NK-92 (cell line): Measurements from ENCODE around the gene PLK1.
"Not testable (repeated sequence)": the region's sequence is repeated elsewhere in the genome, so short reads cannot be mapped to it uniquely, and the experiment has no call there.

Experiments
- DNase-seq: peaks from one replicate; lab custom pipeline; 2025; ENCODE audit not compliant: unreplicated experiment; lab: John Stamatoyannopoulos, UW

Gene PLK1

DNA sequence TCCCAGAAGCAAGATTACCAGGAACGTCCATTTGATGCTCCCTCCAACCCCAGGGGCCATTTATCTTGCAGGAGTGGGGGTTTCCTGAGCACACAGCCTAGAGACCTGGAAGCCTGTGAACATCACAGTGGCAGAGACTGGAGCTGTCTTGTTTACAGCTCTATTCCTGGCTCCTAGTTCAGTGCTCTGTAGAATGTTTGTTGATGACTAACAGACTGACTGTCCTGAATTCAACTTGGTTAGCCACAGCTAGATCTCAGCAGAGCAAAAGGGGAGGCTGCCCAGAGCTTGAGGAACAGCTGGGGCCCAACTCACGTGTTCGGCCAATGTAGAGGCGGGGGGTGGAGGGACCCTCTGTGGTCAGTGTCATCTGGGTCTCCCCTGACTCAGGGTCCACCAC, 27.8 kb downstream of the PLK1 start:
- no peak for DNase-seq

DNA sequence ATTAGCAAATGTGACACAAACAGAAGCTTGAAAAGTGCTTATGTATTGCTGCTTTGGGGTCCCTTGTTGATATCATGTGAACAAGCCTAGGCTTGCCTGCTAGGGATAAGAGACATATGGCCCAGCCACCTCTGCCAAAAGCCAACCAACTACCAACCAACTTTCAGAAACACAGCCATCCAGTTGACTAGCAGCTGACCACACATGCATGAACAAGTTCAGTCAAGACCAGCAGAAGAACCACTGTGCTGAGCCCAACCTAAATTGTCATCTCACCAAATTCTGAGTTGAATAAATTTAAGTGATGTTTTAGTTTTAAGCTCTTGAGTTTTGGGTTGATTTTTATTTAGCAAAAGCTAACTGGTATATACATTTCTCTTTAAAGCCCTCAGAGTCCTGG, 30.8 kb downstream of the PLK1 start:
- DNase-seq, result no peak

DNA sequence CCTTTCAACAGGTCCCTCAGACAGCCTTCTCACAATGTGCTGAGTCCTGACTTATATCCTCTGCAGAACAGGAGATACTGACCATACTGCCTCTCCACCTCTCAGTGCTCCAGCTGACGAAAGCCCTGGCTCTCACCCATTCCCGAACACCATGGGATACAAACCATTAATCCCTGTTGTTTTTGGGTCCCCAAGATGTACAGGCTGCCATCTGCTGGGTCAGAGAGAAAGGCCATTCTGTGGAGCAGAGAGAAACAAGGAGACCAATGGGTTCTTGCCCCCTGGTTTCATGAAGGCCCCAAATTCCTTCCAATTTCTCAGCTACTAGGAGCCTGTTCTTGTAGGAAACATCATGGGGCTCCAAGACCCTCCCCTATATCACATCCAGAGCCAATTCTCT, 31.3 kb downstream of the PLK1 start:
- DNase-seq, result no peak

DNA sequence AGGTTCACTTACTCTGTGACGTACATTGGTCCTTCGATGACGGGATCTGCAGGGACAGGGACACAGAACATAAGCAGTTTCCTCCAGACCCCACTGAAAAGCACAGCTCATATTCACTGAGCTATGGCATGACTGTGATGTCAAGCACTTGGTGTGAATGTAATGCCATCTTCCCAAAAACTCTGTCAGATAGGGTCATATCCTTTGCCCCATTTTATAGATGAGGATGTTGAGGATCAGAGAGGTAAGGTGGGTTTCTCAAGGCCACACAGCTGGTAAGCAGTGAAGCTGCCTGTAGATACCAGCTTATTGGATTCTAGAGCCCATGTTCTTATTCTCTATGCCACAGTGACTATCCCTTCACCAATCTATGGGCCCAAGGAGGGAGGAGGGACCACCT, 31.8 kb downstream of the PLK1 start:
- DNase-seq, result no peak

DNA sequence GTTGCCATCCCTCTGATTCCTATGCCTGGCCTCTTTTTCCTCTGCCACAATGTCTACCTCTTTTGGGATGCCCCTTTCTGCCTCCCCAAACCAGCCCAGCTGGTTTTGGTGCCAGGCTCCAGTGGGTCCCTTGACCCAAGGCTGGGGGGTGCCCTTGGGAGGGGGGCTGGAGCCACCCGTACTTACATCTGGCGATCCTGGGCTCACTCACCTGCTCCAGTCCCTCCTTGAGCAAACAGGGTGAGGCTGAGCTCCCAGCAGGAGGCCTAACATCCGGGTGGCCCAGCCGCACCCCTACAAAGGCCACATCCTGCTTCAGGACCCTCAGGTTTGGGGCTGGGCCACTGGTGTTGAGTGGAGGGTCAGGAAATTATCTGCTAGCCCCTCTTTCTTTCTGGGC, 33.1 kb downstream of the PLK1 start:
- no peak for DNase-seq

DNA sequence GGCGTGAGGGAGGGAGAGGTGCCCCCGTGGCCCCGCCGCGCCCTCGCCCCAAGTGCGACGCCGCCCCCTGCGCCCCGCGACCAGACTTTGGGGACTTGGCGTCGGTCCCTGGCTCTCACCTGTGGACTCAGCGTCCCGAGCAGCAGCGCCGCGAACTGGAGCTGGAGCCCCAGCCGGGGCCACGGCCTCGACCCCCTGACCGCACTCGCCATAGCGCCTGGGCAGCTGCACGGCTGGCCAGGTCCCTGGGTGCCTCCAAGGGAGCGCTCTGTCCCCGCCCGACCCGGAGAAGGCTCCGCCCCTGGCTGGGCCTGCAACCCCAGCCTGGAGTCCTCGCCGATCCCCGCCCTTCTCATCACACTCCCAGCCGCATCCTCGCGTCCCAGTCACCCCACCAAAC, 34.3 kb downstream of the PLK1 start, which contains the start of gene ERN2:
ERN2 (minus strand) TSS at position 247 of the 400 bp plus-strand sequence; CDS start at position 212, 35 bp downstream.
- DNase-seq, result no peak

DNA sequence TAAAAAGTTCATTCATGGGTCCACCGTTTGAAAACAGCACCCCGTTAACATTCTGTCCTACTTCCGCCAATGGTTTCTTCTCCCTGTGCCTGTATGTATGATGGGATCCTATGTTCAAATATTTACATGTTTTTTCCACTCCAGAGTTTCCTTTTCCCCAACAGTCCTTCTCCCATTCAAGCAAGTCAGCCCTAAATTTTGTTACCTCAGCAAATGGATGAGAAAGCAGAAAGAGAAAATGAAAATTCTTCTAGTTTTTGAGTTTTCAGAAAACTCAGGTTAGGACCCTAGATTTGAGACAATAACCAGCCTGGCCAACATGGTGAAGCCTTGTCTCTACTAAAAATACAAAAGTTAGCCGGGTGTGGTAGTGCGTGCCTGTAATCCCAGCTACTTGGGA, 37.8 kb downstream of the PLK1 start:
- DNase-seq, result no peak

DNA sequence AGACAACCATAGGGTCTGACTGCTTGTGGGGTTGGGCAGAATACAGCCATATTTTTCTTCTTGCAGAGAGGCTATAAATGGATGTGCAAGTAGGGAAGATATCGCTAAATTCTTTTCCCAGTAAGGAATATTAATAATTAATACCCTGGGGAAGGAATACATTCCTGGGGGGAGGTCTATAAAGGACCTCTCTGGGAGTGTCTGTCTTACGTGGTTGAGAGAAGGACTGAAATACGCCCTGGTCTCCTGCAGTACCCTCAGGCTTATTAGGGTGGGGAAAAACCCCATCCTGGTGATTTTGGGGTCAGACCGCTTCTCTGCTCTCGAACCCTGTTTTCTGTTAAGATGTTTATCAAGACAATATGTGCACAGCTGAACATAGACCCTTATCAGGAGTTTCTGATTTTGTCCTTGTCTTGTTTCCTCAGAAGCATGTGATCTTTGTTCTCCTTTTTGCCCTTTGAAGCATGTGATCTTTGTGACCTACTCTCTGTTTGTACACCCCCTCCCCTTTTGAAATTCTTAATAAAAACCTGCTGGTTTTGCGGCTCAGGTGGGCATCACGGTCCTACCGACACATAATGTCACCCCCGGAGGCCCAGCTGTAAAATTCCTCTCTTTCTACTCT, 44.0 kb downstream of the PLK1 start:
- not testable (repeated sequence) for DNase-seq

DNA sequence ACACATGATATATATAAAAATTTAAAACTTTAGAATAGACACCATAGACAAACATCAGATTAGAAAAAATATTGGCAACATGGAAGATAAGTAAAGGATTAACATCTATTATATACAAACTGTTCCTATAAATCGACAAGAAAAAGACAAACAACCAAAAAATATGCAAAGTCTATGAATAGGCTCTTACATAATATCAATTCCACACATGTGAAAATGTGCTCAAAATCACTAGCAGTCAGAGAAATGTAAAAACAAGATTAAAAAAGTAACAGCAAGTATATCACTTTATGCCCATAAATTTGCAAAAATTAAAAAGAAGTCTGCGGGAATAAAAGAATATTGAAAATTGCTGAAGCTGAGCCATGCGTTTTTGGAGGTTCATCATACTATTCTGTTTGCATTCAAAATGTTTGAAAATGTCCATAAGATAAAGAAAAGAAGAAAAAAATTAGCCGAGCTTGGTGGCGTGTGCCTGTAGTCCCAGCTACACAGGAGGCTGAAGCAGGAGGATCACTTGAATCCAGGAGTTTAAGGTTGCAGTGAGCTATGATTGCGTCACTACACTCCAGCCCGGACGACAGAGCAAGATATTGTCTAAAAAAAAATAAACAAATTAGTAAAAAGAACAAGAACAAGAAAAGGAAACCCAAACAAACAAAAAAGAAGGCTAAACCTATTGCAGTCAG, 45.6 kb downstream of the PLK1 start:
- DNase-seq, result no peak

DNA sequence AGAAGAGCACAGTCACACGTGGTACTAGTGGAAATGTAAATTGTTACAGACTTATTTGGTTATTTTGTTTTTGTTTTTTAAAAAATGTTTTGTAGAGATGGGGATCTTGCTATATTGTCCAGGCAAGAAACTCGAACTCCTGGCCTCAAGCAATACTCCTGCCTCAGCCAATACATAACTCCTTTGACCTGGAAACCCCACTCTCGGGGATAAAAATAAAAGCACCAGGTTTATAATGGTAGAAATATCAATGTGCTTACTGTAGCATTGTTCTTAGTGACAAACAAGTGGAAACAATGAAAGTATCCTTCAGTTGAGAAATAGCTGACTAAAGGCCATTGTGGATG, 46.1 kb downstream of the PLK1 start:
- DNase-seq, result no peak

DNA sequence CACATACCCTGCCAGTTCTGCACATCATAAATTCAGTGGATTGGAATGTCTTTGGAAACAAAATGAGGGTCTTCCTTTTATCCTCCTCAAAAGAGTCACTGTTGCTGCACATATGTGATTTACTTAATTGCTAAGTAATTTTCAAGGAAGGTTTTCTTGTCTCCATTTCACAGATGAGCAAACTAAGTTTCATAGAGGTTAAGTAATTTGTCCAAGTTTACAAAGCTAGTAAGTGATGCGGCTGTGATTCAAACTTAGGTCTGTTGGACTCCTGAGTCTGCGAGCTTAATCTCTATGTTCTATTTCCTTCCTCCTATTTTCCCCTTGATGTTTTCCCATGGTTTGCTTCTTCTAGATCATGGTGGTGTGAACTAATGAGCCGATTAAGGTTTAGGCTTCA, 48.0 kb downstream of the PLK1 start:
- DNase-seq, result no peak

DNA sequence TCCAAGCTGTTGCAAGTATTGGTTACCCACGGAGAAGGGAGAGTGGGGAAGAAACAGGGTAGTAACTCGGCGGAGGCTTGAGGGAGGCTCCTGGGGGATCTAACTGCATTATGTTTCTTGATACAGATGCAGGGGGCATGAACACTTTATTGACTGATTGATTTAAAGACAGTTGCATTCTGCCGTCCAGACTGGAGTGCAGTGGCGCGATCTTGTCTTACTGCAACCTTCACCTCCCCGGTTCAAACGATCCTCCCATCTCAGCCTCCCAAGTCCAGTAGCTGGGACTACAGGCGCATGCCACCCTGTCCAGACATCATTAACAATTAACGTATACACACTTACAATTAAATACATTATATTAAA, 49.4 kb downstream of the PLK1 start:
- no peak for DNase-seq

DNA sequence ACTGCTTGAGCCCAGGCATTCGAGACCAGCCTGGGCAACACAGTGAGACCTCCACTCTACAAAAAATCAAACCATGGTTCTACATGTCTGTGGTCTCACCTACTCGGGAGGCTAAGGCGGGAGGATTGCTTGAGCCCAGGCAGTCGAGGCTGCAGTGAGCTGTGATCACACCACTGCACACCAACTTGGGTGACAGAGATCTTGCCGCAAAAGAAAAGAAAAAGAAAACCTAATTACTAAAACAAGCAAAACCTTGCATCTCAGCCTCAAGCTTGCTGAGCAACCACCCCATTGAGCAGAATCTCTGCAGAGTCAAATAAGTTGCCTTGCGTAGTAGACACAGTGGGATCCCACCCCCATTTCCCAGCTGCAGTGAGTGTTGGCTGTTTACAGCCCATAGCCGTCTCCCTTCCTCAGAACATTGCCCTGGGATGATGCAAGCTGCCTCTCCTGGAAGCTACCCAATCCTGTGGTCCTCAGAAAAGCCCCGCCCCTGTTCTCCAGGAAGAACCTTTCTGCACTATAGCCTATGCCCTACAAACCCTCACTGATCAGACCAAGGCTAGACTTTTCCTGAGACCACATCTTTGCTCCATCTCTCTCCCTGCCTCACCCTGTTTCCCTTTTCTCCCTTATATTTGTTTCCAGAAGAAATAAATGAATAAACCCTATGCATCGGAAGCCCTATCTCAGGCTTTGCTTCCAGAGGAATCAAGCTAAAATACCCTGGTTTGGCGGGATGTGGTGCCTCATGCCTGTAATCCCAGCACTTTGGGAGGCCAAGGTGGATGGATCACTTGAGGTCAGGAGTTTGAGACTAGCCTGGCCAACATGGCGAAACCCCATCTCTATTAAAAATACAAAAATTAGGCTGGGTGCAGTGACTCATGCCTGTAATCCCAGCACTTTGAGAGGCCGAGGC, 51.1 kb downstream of the PLK1 start:
- DNase-seq, result no peak

DNA sequence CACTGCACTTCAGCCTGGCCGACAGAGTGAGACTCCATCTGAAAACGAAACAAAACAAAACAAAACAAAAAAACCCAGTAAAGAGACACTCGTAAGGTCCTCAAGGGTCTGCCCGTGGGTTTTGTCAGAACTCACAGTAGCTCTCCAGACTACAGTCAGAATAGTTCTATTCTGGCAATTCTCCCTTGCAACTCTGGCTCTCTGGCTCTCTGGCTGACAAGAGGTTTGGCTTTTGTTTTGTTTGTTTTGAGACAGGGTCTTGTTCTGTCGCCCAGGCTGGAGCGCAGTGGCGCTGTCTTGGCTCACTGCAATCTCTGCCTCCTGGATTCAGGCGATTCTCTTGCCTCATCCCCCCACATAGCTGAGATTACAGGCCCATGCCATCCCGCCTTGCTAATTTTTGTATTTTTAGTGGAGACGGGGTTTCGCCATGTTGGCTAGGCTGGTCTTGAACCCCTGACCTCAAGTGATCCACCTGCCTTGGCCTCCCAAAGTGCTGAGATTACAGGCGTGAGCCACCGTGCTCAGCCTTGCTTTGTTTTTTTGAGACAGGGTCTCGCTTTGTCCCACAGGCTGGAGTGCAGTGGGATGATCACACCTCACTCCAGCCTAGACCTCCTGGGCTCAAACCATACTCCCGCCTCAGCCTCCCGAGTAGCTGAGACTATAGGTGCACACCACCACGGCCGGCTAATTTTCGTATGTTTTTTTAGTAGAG, 55.6 kb downstream of the PLK1 start:
- no peak for DNase-seq

DNA sequence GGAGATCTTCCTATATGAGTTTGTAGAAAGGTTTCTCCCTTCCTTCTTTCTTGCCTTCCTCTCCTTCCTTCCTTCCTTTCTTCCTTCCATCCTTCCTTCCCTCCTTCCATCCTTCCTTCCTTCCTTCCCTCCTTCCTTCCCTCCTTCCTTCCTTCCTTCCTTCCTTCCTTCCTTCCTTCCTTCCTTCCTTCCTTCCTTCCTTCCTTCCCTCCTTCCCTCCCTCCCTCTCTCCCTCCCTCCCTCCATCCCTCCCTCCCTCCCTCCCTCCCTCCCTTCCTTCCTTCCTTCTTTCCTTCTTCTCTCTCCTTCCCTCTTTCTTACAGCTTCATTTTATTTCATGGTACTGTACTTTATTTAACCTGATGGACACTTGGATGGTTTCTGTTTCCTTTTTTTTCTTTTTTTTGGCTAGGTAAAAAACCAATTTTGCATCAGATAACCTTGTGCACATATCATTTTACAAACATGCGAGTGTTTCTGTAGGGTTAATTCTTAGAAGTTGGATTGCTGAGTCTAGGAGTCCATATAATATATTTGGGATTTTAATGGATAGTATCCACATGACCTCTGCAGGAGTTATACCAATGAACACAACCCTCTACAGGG, 58.8 kb downstream of the PLK1 start:
- not testable (repeated sequence) for DNase-seq

DNA sequence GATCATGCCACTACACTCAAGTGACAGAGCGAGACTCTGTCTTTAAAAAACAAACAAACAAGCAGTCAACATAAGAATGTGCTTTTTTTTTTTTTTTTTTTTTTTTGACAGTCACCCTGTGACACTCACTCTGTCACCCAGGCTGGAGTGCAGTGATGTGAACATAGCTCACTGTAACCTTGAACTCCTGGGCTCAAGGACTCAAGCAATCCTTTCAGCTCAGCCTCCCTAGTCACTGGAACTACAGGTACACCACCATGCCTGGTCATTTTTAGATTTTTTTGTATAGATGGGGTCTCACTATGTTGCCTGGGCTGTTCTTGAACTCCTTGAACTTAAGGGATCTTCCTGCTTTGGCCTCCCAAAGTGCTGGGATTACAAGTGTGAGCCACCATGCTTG, 60.8 kb downstream of the PLK1 start:
- no peak for DNase-seq
